H9 (cell line): ENCODE results near the gene SASS6. TPM values are rescaled to one million over a fixed set of nuclear protein-coding genes. Genes with fewer than 3 reads are reported as not detected.

ENCODE experiments used
- DNase-seq: peaks from one replicate; pipeline ENCODE4 v3.0.0-alpha.2; 2017
- H2AFZ ChIP-seq: one replicate; pipeline ENCODE4 v1.6.1; 2013; ENCODE audit warnings: mild to moderate bottlenecking, low read length, control low read depth, moderate library complexity
- H2AK5ac ChIP-seq: 2 replicates; pipeline ENCODE4 v1.6.1; 2013; ENCODE audit warnings: low read length, control low read depth, mixed read lengths; ENCODE audit not compliant: insufficient read length
- H2BK120ac ChIP-seq: one replicate; pipeline ENCODE4 v1.6.1; 2013; ENCODE audit warnings: low read depth, mild to moderate bottlenecking, low read length, control low read depth, inconsistent platforms; ENCODE audit not compliant: poor library complexity, severe bottlenecking
- H2BK12ac ChIP-seq: 2 replicates; pipeline ENCODE4 v1.6.1; 2013; ENCODE audit warnings: low read length, control low read depth, mixed read lengths, low read depth; ENCODE audit not compliant: insufficient read length
- H2BK15ac ChIP-seq: 2 replicates; pipeline ENCODE4 v1.6.1; 2013; ENCODE audit warnings: low read depth, low read length, control low read depth
- H2BK20ac ChIP-seq: one replicate; pipeline ENCODE4 v1.6.1; 2013; ENCODE audit warnings: low read depth, mild to moderate bottlenecking, low read length, control low read depth, inconsistent platforms; ENCODE audit not compliant: poor library complexity, severe bottlenecking
- H2BK5ac ChIP-seq: 2 replicates; pipeline ENCODE4 v1.6.1; 2013; ENCODE audit warnings: low read length, control low read depth, mixed read lengths; ENCODE audit not compliant: insufficient read length
- H3K14ac ChIP-seq: 2 replicates; pipeline ENCODE4 v1.6.1; 2013; ENCODE audit warnings: low read length, control low read depth; ENCODE audit not compliant: insufficient read depth
- H3K18ac ChIP-seq: 2 replicates; pipeline ENCODE4 v1.6.1; 2013; ENCODE audit warnings: low read depth, mild to moderate bottlenecking, mixed read lengths, low read length, control low read depth; ENCODE audit not compliant: insufficient read length
- H3K23ac ChIP-seq: 2 replicates; pipeline ENCODE4 v1.6.1; 2013; ENCODE audit warnings: low read length, control low read depth, mixed read lengths, low read depth; ENCODE audit not compliant: insufficient read length
- H3K23me2 ChIP-seq: 2 replicates; pipeline ENCODE4 v1.6.1; 2013; ENCODE audit warnings: low read depth, mild to moderate bottlenecking, mixed read lengths, low read length, control low read depth; ENCODE audit not compliant: insufficient read length, poor library complexity, severe bottlenecking
- H3K27ac ChIP-seq: 2 replicates; pipeline ENCODE4 v1.5.1; 2013; ENCODE audit warnings: low read length, control low read depth, mixed read lengths, low read depth; ENCODE audit not compliant: insufficient read length
- H3K27me3 ChIP-seq: 2 replicates; pipeline ENCODE4 v1.6.1; 2013; ENCODE audit warnings: low read length, control low read depth, inconsistent platforms; ENCODE audit not compliant: insufficient read depth
- H3K4ac ChIP-seq: 2 replicates; pipeline ENCODE4 v1.6.1; 2013; ENCODE audit warnings: low read depth, mild to moderate bottlenecking, control low read depth, inconsistent platforms, low read length, moderate library complexity
- H3K4me1 ChIP-seq: 2 replicates; pipeline ENCODE4 v1.6.1; 2013; ENCODE audit warnings: low read length, control low read depth, inconsistent platforms; ENCODE audit not compliant: insufficient read depth
- H3K4me2 ChIP-seq: 2 replicates; pipeline ENCODE4 v1.6.1; 2013; ENCODE audit warnings: low read length, control low read depth, mixed read lengths; ENCODE audit not compliant: insufficient read length, insufficient read depth
- H3K56ac ChIP-seq: 2 replicates; pipeline ENCODE4 v1.6.1; 2013; ENCODE audit warnings: low read depth, mild to moderate bottlenecking, mixed read lengths, low read length, control low read depth; ENCODE audit not compliant: insufficient read length
- H3K79me1 ChIP-seq: 2 replicates; pipeline ENCODE4 v1.6.1; 2013; ENCODE audit warnings: low read depth, mild to moderate bottlenecking, moderate library complexity, low read length, control low read depth, inconsistent platforms; ENCODE audit not compliant: insufficient read depth, poor library complexity, severe bottlenecking
- H3K79me2 ChIP-seq: 2 replicates; pipeline ENCODE4 v1.6.1; 2013; ENCODE audit warnings: low read length, control low read depth, inconsistent platforms; ENCODE audit not compliant: insufficient read depth
- H3K9ac ChIP-seq: 2 replicates; pipeline ENCODE4 v1.6.1; 2013; ENCODE audit warnings: low read length, control low read depth, mixed read lengths; ENCODE audit not compliant: insufficient read length; ENCODE audit errors: extremely low read depth
- H3K9me3 ChIP-seq: one replicate; pipeline ENCODE4 v1.6.1; 2013; ENCODE audit warnings: low read depth, low read length, inconsistent platforms; ENCODE audit not compliant: control insufficient read depth
- H3T11ph ChIP-seq: one replicate; pipeline ENCODE4 v1.6.1; 2013; ENCODE audit warnings: mild to moderate bottlenecking, low read length, control low read depth, inconsistent platforms
- H4K20me1 ChIP-seq: one replicate; pipeline ENCODE4 v1.6.1; 2013; ENCODE audit not compliant: control insufficient read depth, insufficient read length, insufficient read depth
- H4K5ac ChIP-seq: 2 replicates; pipeline ENCODE4 v1.6.1; 2013; ENCODE audit warnings: low read depth, mild to moderate bottlenecking, mixed read lengths, low read length, control low read depth; ENCODE audit not compliant: insufficient read length
- H4K8ac ChIP-seq: replicated peaks from 2 replicates; pipeline ENCODE4 v1.6.1; 2013; ENCODE audit warnings: low read length, control low read depth, mixed read lengths, low read depth; ENCODE audit not compliant: insufficient read length
- H4K91ac ChIP-seq: 2 replicates; pipeline ENCODE4 v1.6.1; 2013; ENCODE audit warnings: low read depth, mild to moderate bottlenecking, moderate library complexity, mixed read lengths, low read length, control low read depth; ENCODE audit not compliant: insufficient read length
- H3K27ac Mint-ChIP-seq, 3 experiments: 2 replicates in 2 of 3; 3 replicates in 1 of 3; pipeline ENCODE4 v1.8.0; 2020 to 2021; ENCODE audit warnings: mixed read lengths in 3 of 3, mild to moderate bottlenecking in 1 of 3, moderate library complexity in 1 of 3
- H3K27me3 Mint-ChIP-seq: 2 replicates; pipeline ENCODE4 v1.8.0; 2021; ENCODE audit warnings: low read depth, mild to moderate bottlenecking, moderate library complexity, mixed read lengths
- H3K36me3 Mint-ChIP-seq, 3 experiments: 2 replicates in 2 of 3; 3 replicates in 1 of 3; pipeline ENCODE4 v1.8.0; 2020 to 2021; ENCODE audit warnings: low read depth in 3 of 3, mixed read lengths in 3 of 3; ENCODE audit not compliant: insufficient read depth in 1 of 3
- H3K4me1 Mint-ChIP-seq, 2 experiments: 2 replicates each; pipeline ENCODE4 v1.8.0; 2020; ENCODE audit warnings: mixed read lengths in 2 of 2
- H3K4me3 Mint-ChIP-seq, 2 experiments: 2 replicates in 1 of 2; 3 replicates in 1 of 2; pipeline ENCODE4 v1.8.0; 2020 to 2021; ENCODE audit warnings: mild to moderate bottlenecking in 2 of 2, mixed read lengths in 2 of 2, moderate library complexity in 1 of 2
- H3K9me3 Mint-ChIP-seq, 2 experiments: 2 replicates in 1 of 2; 3 replicates in 1 of 2; pipeline ENCODE4 v1.8.0; 2020; ENCODE audit warnings: mild to moderate bottlenecking in 2 of 2, mixed read lengths in 2 of 2, moderate library complexity in 1 of 2
- CTCF ChIP-seq: fragments of 200-600 bp; sonication (generic); conservative IDR thresholded peaks from 3 replicates; pipeline ENCODE4 v1.8.0; 2021; ENCODE audit warnings: antibody characterized with exemption, mild to moderate bottlenecking
- WGBS: extraction: QIAGEN DNeasy Blood & Tissue Kit; methylation state at CpG from one replicate; pipeline ENCODE4 v1.1.7; 2013; ENCODE audit warnings: missing lambda C conversion rate, low lambda C conversion rate, mixed read lengths; ENCODE audit not compliant: insufficient read length; ENCODE audit errors: extremely low coverage; 5-methylcytosine and 5-hydroxymethylcytosine counted together
- total RNA-seq: library from RNA; stranded (reverse); gene quantifications from 2 replicates; pipeline ENCODE4 v1.2.1, GENCODE V29; 2021

SASS6 gene
- total RNA-seq, 1 experiment from 2014 or later = 15.2 TPM

GRCh38 chr1:100100202-100100601 is 32.5 kb downstream of the SASS6 start:
- H3T11ph ChIP-seq = no peak overlapping the region
- no peaks in the 10 kb centered on the region for H4K20me1 ChIP-seq
- H3K79me1 ChIP-seq = no peaks in the 10 kb centered on the region
- WGBS = no CpG with 5 or more reads among the region's 1 CpG
- H3K4me2 ChIP-seq = no peak overlapping the region
- H3K4me3 Mint-ChIP-seq = no peak overlapping the region
- no peak overlapping the region for H3K4ac ChIP-seq
- no peak overlapping the region for H4K91ac ChIP-seq
- H3K27me3 ChIP-seq = no peaks in the 10 kb centered on the region
- H2BK120ac ChIP-seq = no peak overlapping the region
- no peak overlapping the region for H3K18ac ChIP-seq
- no peaks in the 10 kb centered on the region for H3K4me1 ChIP-seq
- TF ChIP-seq CTCF = no peak
- H3K9ac ChIP-seq = no peak overlapping the region
- H3K56ac ChIP-seq = no peak overlapping the region
- no peaks in the 10 kb centered on the region for H3K9me3 ChIP-seq
- H2BK5ac ChIP-seq = no peak overlapping the region
- H2AK5ac ChIP-seq = no peak overlapping the region
- H2BK15ac ChIP-seq = no peak overlapping the region
- no peak overlapping the region for H2BK12ac ChIP-seq
- H3K9me3 Mint-ChIP-seq = peaks cover 0 to 2% of the 10 kb centered on the region in 2 experiments; a peak in 1 of 5 replicates
- no peak overlapping the region for H3K14ac ChIP-seq
- H3K4me1 Mint-ChIP-seq = no peaks in the 10 kb centered on the region
- no peaks in the 10 kb centered on the region for H3K27me3 Mint-ChIP-seq
- H4K8ac ChIP-seq = no peak overlapping the region
- no peak for DNase-seq
- no peak overlapping the region for H2AFZ ChIP-seq
- no peak overlapping the region for H3K27ac Mint-ChIP-seq
- no peaks in the 10 kb centered on the region for H3K79me2 ChIP-seq
- H4K5ac ChIP-seq = no peak overlapping the region
- H3K23me2 ChIP-seq = no peaks in the 10 kb centered on the region
- no peak overlapping the region for H2BK20ac ChIP-seq
- no peak overlapping the region for H3K23ac ChIP-seq
- peaks cover 32 to 74% (median 67%) of the 10 kb centered on the region in 3 experiments; a peak in 6 of 7 replicates for H3K36me3 Mint-ChIP-seq
- H3K27ac ChIP-seq = no peak overlapping the region
